DND-41 (cell line): ENCODE measurements around the gene TRIM47.

Experiments used
- ATAC-seq: fragments of 200-7000 bp; cut with Tn5 transposase; 3 replicates; pipeline ENCODE4 v1.9.1; 2021; ENCODE audit warnings: low read depth; ENCODE audit not compliant: insufficient read depth
- DNase-seq: peaks from one replicate; pipeline ENCODE4 v3.0.0-alpha.2; 2020
- H2AFZ ChIP-seq: 2 replicates; pipeline ENCODE4 v1.6.0; 2012; ENCODE audit warnings: low read depth, low read length
- H3K27ac ChIP-seq: 2 replicates; pipeline ENCODE4 v1.5.1; 2012; ENCODE audit warnings: low read length, inconsistent platforms
- H3K27me3 ChIP-seq: fragments of 200-600 bp; sonication (generic); 2 replicates; pipeline ENCODE4 v1.6.0; 2012; ENCODE audit warnings: low read length, mild to moderate bottlenecking, inconsistent platforms; ENCODE audit not compliant: insufficient read depth, poor library complexity
- H3K36me3 ChIP-seq: 2 replicates; pipeline ENCODE4 v1.5.1; 2012; ENCODE audit warnings: low read length, inconsistent platforms; ENCODE audit not compliant: insufficient read depth
- H3K4me1 ChIP-seq: 2 replicates; pipeline ENCODE4 v1.5.1; 2012; ENCODE audit warnings: mild to moderate bottlenecking, low read length; ENCODE audit not compliant: insufficient read depth
- H3K4me2 ChIP-seq: 2 replicates; pipeline ENCODE4 v1.6.0; 2012; ENCODE audit warnings: mild to moderate bottlenecking, moderate library complexity, low read length, inconsistent platforms; ENCODE audit not compliant: insufficient read depth
- H3K4me3 ChIP-seq, 2 experiments: fragments of 200-600 bp in 1 of 2; shearing (Covaris generic) in 1 of 2; 2 replicates each; pipeline ENCODE4 v1.5.1; 2012 to 2016; ENCODE audit warnings: inconsistent platforms in 2 of 2, low read length in 2 of 2, mild to moderate bottlenecking in 2 of 2, low read depth in 1 of 2, moderate library complexity in 1 of 2
- H3K79me2 ChIP-seq: 2 replicates; pipeline ENCODE4 v1.6.0; 2012; ENCODE audit warnings: low read length, inconsistent platforms; ENCODE audit not compliant: insufficient read depth
- H3K9ac ChIP-seq: 2 replicates; pipeline ENCODE4 v1.6.0; 2012; ENCODE audit warnings: low read depth, mild to moderate bottlenecking, inconsistent platforms, low read length, moderate library complexity
- H3K9me3 ChIP-seq: 2 replicates; pipeline ENCODE4 v1.5.1; 2012; ENCODE audit warnings: low read length, moderate library complexity, mild to moderate bottlenecking, inconsistent platforms; ENCODE audit not compliant: insufficient read depth, severe bottlenecking
- H4K20me1 ChIP-seq: 2 replicates; pipeline ENCODE4 v1.6.0; 2012; ENCODE audit warnings: low read length; ENCODE audit not compliant: insufficient read depth
- EZH2 ChIP-seq: IDR thresholded peaks from 3 replicates; pipeline ENCODE4 v1.6.1; 2012; ENCODE audit warnings: borderline replicate concordance, low read depth, mild to moderate bottlenecking, moderate library complexity, low read length, inconsistent platforms; ENCODE audit not compliant: severe bottlenecking
- TF ChIP-seq, protein P1 (sequence below): IDR thresholded peaks from 2 replicates; pipeline ENCODE4 v1.5.1; 2012; ENCODE audit warnings: borderline replicate concordance, low read length, moderate library complexity, mild to moderate bottlenecking; ENCODE audit not compliant: poor library complexity, severe bottlenecking; ENCODE audit errors: extremely low read depth

The TRIM47 gene

DNA sequence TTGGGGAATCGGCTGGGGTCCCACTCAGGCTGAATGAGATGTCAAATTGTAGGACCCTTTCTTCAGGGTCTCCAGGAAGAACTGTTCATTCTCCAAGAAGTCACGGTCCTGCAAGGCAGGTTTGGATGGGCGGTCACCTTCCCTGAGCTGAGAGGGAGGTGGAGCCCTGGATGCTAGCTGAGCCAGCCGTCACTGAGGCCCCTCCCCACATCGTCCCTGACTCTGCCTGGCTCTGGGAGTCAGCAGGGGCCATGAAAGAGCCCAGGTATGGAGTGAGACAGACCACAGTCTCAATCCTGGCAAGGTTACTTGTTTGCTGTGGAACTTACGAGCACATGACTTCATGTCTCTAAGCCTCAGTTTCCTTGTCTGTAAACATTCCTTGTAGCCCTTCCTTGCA is 32.3 kb upstream of the TRIM47 start:
- Histone ChIP-seq H3K9ac (no peak overlapping the region), H3K27ac (no peak overlapping the region)
- DNase-seq = no peak

GRCh38 chr17:75909812-75910274 is 31.5 kb upstream of the TRIM47 start:
- H3K4me3 ChIP-seq = no peak overlapping the region
- H3K27ac ChIP-seq = no peak overlapping the region
- H3K9ac ChIP-seq = no peak overlapping the region

More for the DNA sequence above, 32.3 kb upstream of the TRIM47 start:
- no peak overlapping the region for H2AFZ ChIP-seq
- no peak overlapping the region for H3K4me3 ChIP-seq
- peaks cover 3% of the 10 kb centered on the region; the same call in 1 of the 2 replicates for H3K79me2 ChIP-seq
- peaks cover 6% of the 10 kb centered on the region for H3K4me1 ChIP-seq
- ATAC-seq = no peak
- H3K4me2 ChIP-seq = no peak overlapping the region
- H3K27me3 ChIP-seq = no peaks in the 10 kb centered on the region
- TF ChIP-seq, protein P1, sequence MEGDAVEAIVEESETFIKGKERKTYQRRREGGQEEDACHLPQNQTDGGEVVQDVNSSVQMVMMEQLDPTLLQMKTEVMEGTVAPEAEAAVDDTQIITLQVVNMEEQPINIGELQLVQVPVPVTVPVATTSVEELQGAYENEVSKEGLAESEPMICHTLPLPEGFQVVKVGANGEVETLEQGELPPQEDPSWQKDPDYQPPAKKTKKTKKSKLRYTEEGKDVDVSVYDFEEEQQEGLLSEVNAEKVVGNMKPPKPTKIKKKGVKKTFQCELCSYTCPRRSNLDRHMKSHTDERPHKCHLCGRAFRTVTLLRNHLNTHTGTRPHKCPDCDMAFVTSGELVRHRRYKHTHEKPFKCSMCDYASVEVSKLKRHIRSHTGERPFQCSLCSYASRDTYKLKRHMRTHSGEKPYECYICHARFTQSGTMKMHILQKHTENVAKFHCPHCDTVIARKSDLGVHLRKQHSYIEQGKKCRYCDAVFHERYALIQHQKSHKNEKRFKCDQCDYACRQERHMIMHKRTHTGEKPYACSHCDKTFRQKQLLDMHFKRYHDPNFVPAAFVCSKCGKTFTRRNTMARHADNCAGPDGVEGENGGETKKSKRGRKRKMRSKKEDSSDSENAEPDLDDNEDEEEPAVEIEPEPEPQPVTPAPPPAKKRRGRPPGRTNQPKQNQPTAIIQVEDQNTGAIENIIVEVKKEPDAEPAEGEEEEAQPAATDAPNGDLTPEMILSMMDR = no peak
- no peak for TF ChIP-seq EZH2
- no peaks in the 10 kb centered on the region for H4K20me1 ChIP-seq
- H3K9me3 ChIP-seq = no peaks in the 10 kb centered on the region
- H3K36me3 ChIP-seq = peaks cover 21% of the 10 kb centered on the region

GRCh38 chr17:75909051-75909811 is 30.9 kb upstream of the TRIM47 start:
- no peak for TF ChIP-seq EZH2
- H3K79me2 ChIP-seq = peaks cover 12% of the 10 kb centered on the region

More at GRCh38 chr17:75909812-75910274, 31.5 kb upstream of the TRIM47 start:
- Histone ChIP-seq H3K36me3 (peaks cover 15% of the 10 kb centered on the region), H3K79me2 (peaks cover 8% of the 10 kb centered on the region), H3K4me2 (no peak overlapping the region), H3K9me3 (no peaks in the 10 kb centered on the region), H2AFZ (no peak overlapping the region), H3K4me1 (peaks cover 13% of the 10 kb centered on the region), H4K20me1 (no peaks in the 10 kb centered on the region), H3K27me3 (no peaks in the 10 kb centered on the region)
- TF ChIP-seq EZH2 = no peak
- TF ChIP-seq, protein P1 = no peak
- ATAC-seq = peak; percentile 16; the same call in 1 of the 3 replicates
- peak; percentile 41 for DNase-seq

DNA sequence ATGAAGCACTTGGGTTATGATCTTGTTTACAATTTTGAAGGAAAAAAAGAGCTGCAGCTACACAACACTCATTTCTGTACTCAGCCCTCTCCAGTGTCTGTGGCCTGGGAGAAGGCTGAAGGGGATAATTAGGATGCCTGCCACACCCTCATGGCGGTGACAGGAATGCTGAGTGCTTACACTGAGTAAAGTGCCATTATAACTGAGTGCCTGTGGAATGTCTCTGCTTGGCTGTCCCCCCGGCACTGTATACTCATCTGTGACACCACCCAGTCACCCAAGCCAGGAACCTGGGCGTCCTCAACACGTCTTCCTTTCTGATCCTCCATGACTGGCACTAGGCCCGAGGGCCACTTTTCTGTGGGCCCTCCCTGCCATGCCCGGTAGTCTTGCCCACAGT is 29.8 kb upstream of the TRIM47 start:
- no peak overlapping the region for H3K9ac ChIP-seq
- no peak overlapping the region for H3K4me3 ChIP-seq
- peaks cover 22% of the 10 kb centered on the region for H3K79me2 ChIP-seq
- H3K4me1 ChIP-seq = peaks cover 24% of the 10 kb centered on the region
- H4K20me1 ChIP-seq = no peaks in the 10 kb centered on the region
- H3K27ac ChIP-seq = no peak overlapping the region
- no peak for ATAC-seq
- DNase-seq = no peak
- TF ChIP-seq EZH2 = no peak
- TF ChIP-seq, protein P1 = no peak
- no peaks in the 10 kb centered on the region for H3K27me3 ChIP-seq
- no peak overlapping the region for H2AFZ ChIP-seq
- no peak overlapping the region for H3K4me2 ChIP-seq
- peaks cover 7% of the 10 kb centered on the region for H3K36me3 ChIP-seq
- H3K9me3 ChIP-seq = no peaks in the 10 kb centered on the region

More at GRCh38 chr17:75909051-75909811, 30.9 kb upstream of the TRIM47 start:
- ATAC-seq (no peak), DNase-seq (peak; percentile 56)
- Histone ChIP-seq H3K4me3 (no peak overlapping the region), H3K9me3 (no peaks in the 10 kb centered on the region), H3K9ac (no peak overlapping the region), H4K20me1 (no peaks in the 10 kb centered on the region), H2AFZ (no peak overlapping the region), H3K27ac (no peak overlapping the region), H3K36me3 (peaks cover 10% of the 10 kb centered on the region), H3K27me3 (no peaks in the 10 kb centered on the region), H3K4me2 (no peak overlapping the region), H3K4me1 (peaks cover 14% of the 10 kb centered on the region)
